ENCODE data around the gene BRSK2. TPM values are rescaled to one million over a fixed set of nuclear protein-coding genes. Genes with fewer than 3 reads are reported as not detected.

Gene BRSK2
- total RNA-seq, 1 experiment from 2014 or later: 1.2 TPM

GRCh38 chr11:1460986-1461825 is 71.5 kb downstream of the BRSK2 start:
- Histone ChIP-seq H3K9ac (ENCODE audit: low read length) (no peak overlapping the region), H3K27me3 (ENCODE audit: low read length) (no peaks in the 10 kb centered on the region), H3K36me3 (ENCODE audit: low read depth, low read length) (no peaks in the 10 kb centered on the region), H2AFZ (ENCODE audit: low read length) (no peak overlapping the region), H3F3A (ENCODE audit: low read length, unreplicated experiment) (no peaks in the 10 kb centered on the region), H3K4me1 (ENCODE audit: insufficient read depth, low read length) (no peaks in the 10 kb centered on the region), H3K4me3 (ENCODE audit: low read length) (no peak overlapping the region), H3K9me2 (replicated peaks; ENCODE audit: low read length) (no peaks in the 10 kb centered on the region), H3K4me2 (ENCODE audit: low read length) (no peak overlapping the region), H3K27ac (ENCODE audit: low read length) (no peak overlapping the region), H3K9me3 (ENCODE audit: low read length) (no peaks in the 10 kb centered on the region), H4K20me1 (ENCODE audit: low read length) (no peaks in the 10 kb centered on the region), H3K79me2 (ENCODE audit: low read length) (no peaks in the 10 kb centered on the region)
- no peak for DNase-seq
- CTCF ChIA-PET: no interaction called here
- POLR2A ChIA-PET (ENCODE audit: unreplicated experiment): no interaction called here
- intact Hi-C loops (cut with micrococcal nuclease): no loop called here
- no peak for ATAC-seq
- no TSS peak for BruUV-seq (replicated peaks)
- no peak for TF ChIP-seq EZH2 (IDR thresholded peaks at IDR 0.05; ENCODE audit: low read length, unreplicated experiment)
- TF ChIP-seq EZH2phosphoT487 (IDR thresholded peaks at IDR 0.05; ENCODE audit: borderline replicate concordance, low read length): no peak
- TF ChIP-seq CTCF (conservative IDR thresholded peaks at IDR 0.05; ENCODE audit: low read depth, low read length): no peak

- no peak for ATAC-seq
- Histone ChIP-seq H4K20me1 (ENCODE audit: low read length) (no peaks in the 10 kb centered on the region), H3K4me2 (ENCODE audit: low read length) (no peak overlapping the region), H3K27ac (ENCODE audit: low read length) (no peak overlapping the region), H3F3A (ENCODE audit: low read length, unreplicated experiment) (no peaks in the 10 kb centered on the region), H3K79me2 (ENCODE audit: low read length) (no peaks in the 10 kb centered on the region), H3K9ac (ENCODE audit: low read length) (no peak overlapping the region), H3K36me3 (ENCODE audit: low read depth, low read length) (no peaks in the 10 kb centered on the region), H3K4me1 (ENCODE audit: insufficient read depth, low read length) (no peaks in the 10 kb centered on the region), H3K9me2 (replicated peaks; ENCODE audit: low read length) (no peaks in the 10 kb centered on the region), H3K27me3 (ENCODE audit: low read length) (no peaks in the 10 kb centered on the region), H2AFZ (ENCODE audit: low read length) (no peak overlapping the region), H3K9me3 (ENCODE audit: low read length) (no peaks in the 10 kb centered on the region), H3K4me3 (ENCODE audit: low read length) (no peak overlapping the region)
- CTCF ChIA-PET: no interaction called here
- POLR2A ChIA-PET (ENCODE audit: unreplicated experiment): no interaction called here
- BruUV-seq (replicated peaks): no TSS peak
- TF ChIP-seq CTCF (conservative IDR thresholded peaks at IDR 0.05; ENCODE audit: low read depth, low read length) (no peak), EZH2 (IDR thresholded peaks at IDR 0.05; ENCODE audit: low read length, unreplicated experiment) (no peak), EZH2phosphoT487 (IDR thresholded peaks at IDR 0.05; ENCODE audit: borderline replicate concordance, low read length) (no peak)
- DNase-seq: no peak
- intact Hi-C loops (cut with micrococcal nuclease): no loop called here
Measured at GRCh38 chr11:1461826-1462697, 72.3 kb downstream of the BRSK2 start.

- H3K9me2 ChIP-seq (replicated peaks; ENCODE audit: low read length): no peaks in the 10 kb centered on the region
- POLR2A ChIA-PET (ENCODE audit: unreplicated experiment): no interaction called here
- H2AFZ ChIP-seq (ENCODE audit: low read length): no peak overlapping the region
- no peak overlapping the region for H3K9ac ChIP-seq (ENCODE audit: low read length)
- H4K20me1 ChIP-seq (ENCODE audit: low read length): no peaks in the 10 kb centered on the region
- no peaks in the 10 kb centered on the region for H3K36me3 ChIP-seq (ENCODE audit: low read depth, low read length)
- no peaks in the 10 kb centered on the region for H3K4me1 ChIP-seq (ENCODE audit: insufficient read depth, low read length)
- H3K4me3 ChIP-seq (ENCODE audit: low read length): no peak overlapping the region
- DNase-seq (no peak), ATAC-seq (no peak)
- intact Hi-C loops (cut with micrococcal nuclease): no loop called here
- CTCF ChIA-PET: no interaction called here
- BruUV-seq (replicated peaks): no TSS peak
- H3K4me2 ChIP-seq (ENCODE audit: low read length): no peak overlapping the region
- no peaks in the 10 kb centered on the region for H3F3A ChIP-seq (ENCODE audit: low read length, unreplicated experiment)
- H3K9me3 ChIP-seq (ENCODE audit: low read length): no peaks in the 10 kb centered on the region
- no peaks in the 10 kb centered on the region for H3K27me3 ChIP-seq (ENCODE audit: low read length)
- H3K27ac ChIP-seq (ENCODE audit: low read length): no peak overlapping the region
- TF ChIP-seq EZH2phosphoT487 (IDR thresholded peaks at IDR 0.05; ENCODE audit: borderline replicate concordance, low read length): no peak
- TF ChIP-seq EZH2 (IDR thresholded peaks at IDR 0.05; ENCODE audit: low read length, unreplicated experiment): no peak
- TF ChIP-seq CTCF (conservative IDR thresholded peaks at IDR 0.05; ENCODE audit: low read depth, low read length): no peak
- H3K79me2 ChIP-seq (ENCODE audit: low read length): no peaks in the 10 kb centered on the region
Measured at GRCh38 chr11:1462698-1462975, 72.9 kb downstream of the BRSK2 start.
